Activated CD8-positive, alpha-beta T cell treated with anti-CD3 and anti-CD28 coated beads for 36 hours (primary cell): ENCODE data around the gene TMSB4X. TPM values are rescaled to one million over a fixed set of nuclear protein-coding genes. Genes with fewer than 3 reads are reported as not detected.
"Not testable (repeated sequence)": the region's sequence is repeated elsewhere in the genome, so short reads cannot be mapped to it uniquely, and the experiment has no call there.

ENCODE experiments used
- ATAC-seq: fragments of 200-7000 bp; cut with Tn5 transposase; one replicate; pipeline ENCODE4 v1.10.0; 2021; ENCODE audit warnings: mild to moderate bottlenecking, moderate library complexity
- CTCF ChIA-PET: fragments of 350-600 bp; sonication (Branson Sonifier 250); formaldehyde crosslinking; loops from one replicate; lab custom pipeline; 2021; ENCODE audit warnings: antibody characterized with exemption; lab: Charles Lee
- POLR2A ChIA-PET: fragments of 350-600 bp; sonication (Branson Sonifier 250); formaldehyde crosslinking; loops from one replicate; lab custom pipeline; 2021; ENCODE audit warnings: antibody characterized with exemption; lab: Charles Lee
- DNase-seq: peaks from one replicate; pipeline ENCODE4 v3.0.0-alpha.2; 2020
- H3K27ac Mint-ChIP-seq: one replicate; pipeline ENCODE4 v1.8.0; 2021; ENCODE audit warnings: mild to moderate bottlenecking, mixed read lengths
- H3K27me3 Mint-ChIP-seq: one replicate; pipeline ENCODE4 v1.8.0; 2021; ENCODE audit warnings: mixed read lengths
- H3K36me3 Mint-ChIP-seq: one replicate; pipeline ENCODE4 v1.8.0; 2021; ENCODE audit warnings: low read depth, mixed read lengths
- H3K4me1 Mint-ChIP-seq: one replicate; pipeline ENCODE4 v1.8.0; 2021; ENCODE audit warnings: low read depth, mixed read lengths
- H3K4me3 Mint-ChIP-seq: one replicate; pipeline ENCODE4 v1.8.0; 2021; ENCODE audit warnings: mild to moderate bottlenecking, moderate library complexity, mixed read lengths
- H3K9me3 Mint-ChIP-seq: one replicate; pipeline ENCODE4 v1.8.0; 2021; ENCODE audit warnings: mixed read lengths
- intact Hi-C: fragments of 100-400 bp; cut with micrococcal nuclease; formaldehyde crosslinking; loops from one replicate; pipeline ENCODE4 v1.10.0; 2022
- total RNA-seq, 2 experiments: library from RNA; stranded (reverse); gene quantifications; one replicate each; pipeline ENCODE4 v1.2.3, GENCODE V29; 2021
- TF ChIP-seq, protein P1 (sequence below): fragments of 200-600 bp; IDR thresholded peaks from one replicate; pipeline ENCODE4 v1.8.0; 2022; ENCODE audit warnings: antibody characterized with exemption, mild to moderate bottlenecking

The TMSB4X gene
- total RNA-seq, 2 experiments from 2014 or later, result 5,169 to 5,393 TPM

DNA sequence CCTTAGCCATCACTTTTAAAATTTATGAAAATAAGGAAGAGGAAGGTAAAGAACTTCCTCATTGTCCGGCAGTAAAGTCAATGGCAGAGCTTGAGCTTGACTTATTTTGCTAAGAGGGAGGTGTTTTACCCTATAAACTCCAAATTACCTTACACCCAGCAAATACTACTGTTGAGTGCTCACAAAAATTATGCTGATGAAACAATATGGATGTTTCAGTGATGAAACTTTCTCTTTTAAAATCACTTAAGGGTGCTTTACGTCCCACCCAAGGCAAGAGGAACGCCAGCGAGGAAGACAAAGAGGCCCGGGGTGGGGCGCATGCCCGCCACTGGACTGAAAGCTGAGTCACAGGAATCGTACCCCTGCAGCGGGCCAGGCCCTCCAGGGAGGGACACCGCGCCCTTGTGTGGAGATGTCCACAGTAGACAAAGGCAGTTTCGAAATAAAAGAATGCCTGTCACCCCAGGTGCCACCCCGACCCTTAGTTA, 560 bp upstream of the TMSB4X start:
- Mint-ChIP-seq H3K27me3 (no peaks in the 10 kb centered on the region), H3K27ac (peak overlapping the region; percentile 95), H3K36me3 (peaks cover 53% of the 10 kb centered on the region), H3K4me3 (peak overlapping the region; percentile 91), H3K4me1 (peaks cover 10% of the 10 kb centered on the region), H3K9me3 (no peaks in the 10 kb centered on the region)
- TF ChIP-seq, protein P1, sequence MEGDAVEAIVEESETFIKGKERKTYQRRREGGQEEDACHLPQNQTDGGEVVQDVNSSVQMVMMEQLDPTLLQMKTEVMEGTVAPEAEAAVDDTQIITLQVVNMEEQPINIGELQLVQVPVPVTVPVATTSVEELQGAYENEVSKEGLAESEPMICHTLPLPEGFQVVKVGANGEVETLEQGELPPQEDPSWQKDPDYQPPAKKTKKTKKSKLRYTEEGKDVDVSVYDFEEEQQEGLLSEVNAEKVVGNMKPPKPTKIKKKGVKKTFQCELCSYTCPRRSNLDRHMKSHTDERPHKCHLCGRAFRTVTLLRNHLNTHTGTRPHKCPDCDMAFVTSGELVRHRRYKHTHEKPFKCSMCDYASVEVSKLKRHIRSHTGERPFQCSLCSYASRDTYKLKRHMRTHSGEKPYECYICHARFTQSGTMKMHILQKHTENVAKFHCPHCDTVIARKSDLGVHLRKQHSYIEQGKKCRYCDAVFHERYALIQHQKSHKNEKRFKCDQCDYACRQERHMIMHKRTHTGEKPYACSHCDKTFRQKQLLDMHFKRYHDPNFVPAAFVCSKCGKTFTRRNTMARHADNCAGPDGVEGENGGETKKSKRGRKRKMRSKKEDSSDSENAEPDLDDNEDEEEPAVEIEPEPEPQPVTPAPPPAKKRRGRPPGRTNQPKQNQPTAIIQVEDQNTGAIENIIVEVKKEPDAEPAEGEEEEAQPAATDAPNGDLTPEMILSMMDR, result no peak
- POLR2A ChIA-PET, result interaction anchor here (1.2 to 13.8 kb wide), 10 partner anchors 8 to 760 kb away, joined by 3 to 621 read pairs (median 17); partner anchors contain the start of genes OFD1 and TRAPPC2
- DNase-seq, result peak; percentile 72
- CTCF ChIA-PET, result interaction anchor here (1.0 to 15.5 kb wide), 4 partner anchors 19 to 116 kb away, joined by 3 to 150 read pairs (median 4); no protein-coding TSS in a partner anchor
- intact Hi-C loops, result loop anchor here (1.0 kb wide), 1 partner anchor 21 kb away; no protein-coding TSS in a partner anchor
- peak; percentile 23 for ATAC-seq

DNA sequence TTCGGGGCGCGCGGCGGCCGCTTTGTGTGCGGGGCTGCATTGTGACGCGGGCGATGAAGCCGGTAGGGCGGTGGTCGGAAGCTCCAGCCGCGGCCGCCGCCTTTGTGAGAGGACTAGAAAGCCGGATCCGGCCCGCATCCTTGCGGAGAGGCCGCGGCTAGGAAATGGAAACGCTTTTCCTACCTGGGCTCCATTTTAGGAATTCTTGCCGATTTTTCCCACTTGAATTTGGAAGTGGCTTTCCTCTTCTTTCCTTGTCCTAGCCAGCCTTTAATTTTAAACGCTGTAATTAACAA, 708 bp downstream of the TMSB4X start:
- ChIA-PET CTCF (interaction anchor here (1.3 to 15.5 kb wide), 4 partner anchors 20 to 117 kb away, joined by 4 to 150 read pairs (median 7); no protein-coding TSS in a partner anchor), POLR2A (interaction anchor here (0.6 to 13.8 kb wide), 16 partner anchors 10 to 398 kb away, joined by 3 to 621 read pairs (median 6); no protein-coding TSS in a partner anchor)
- no peaks in the 10 kb centered on the region for H3K27me3 Mint-ChIP-seq
- H3K27ac Mint-ChIP-seq, result peak overlapping the region; percentile 95
- peaks cover 12% of the 10 kb centered on the region for H3K4me1 Mint-ChIP-seq
- peak overlapping the region; percentile 91 for H3K4me3 Mint-ChIP-seq
- DNase-seq (no peak), ATAC-seq (no peak)
- TF ChIP-seq, protein P1, result no peak
- no peaks in the 10 kb centered on the region for H3K9me3 Mint-ChIP-seq
- peaks cover 53% of the 10 kb centered on the region for H3K36me3 Mint-ChIP-seq
- intact Hi-C loops, result no loop called here

DNA sequence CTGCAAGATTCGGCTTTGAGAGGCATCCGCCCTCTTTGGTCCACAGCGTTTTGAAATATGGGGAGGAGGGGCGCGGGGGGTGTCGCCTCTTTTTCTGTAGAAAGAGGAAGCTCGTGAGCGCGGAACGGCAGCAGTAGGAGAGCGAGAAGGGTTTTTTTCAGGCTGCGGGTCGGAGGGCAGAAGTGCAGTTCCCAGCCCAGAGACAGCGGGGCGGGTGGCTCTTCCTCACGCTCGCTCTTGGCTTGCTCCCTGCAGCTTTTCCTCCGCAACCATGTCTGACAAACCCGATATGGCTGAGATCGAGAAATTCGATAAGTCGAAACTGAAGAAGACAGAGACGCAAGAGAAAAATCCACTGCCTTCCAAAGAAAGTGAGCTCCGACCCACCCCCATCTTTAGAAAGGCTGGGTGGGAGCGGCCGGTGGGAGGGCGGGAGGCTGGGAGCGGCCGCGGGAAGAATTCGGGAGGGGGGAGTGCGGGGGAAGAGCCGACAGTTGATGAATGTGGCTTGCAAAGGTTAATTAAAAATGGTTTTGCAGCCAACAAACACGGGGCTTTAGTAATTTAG, 1.2 kb downstream of the TMSB4X start:
- ChIA-PET POLR2A (interaction anchor here (1.0 to 13.8 kb wide), 14 partner anchors 9 to 397 kb away, joined by 3 to 621 read pairs (median 10); no protein-coding TSS in a partner anchor), CTCF (interaction anchor here (1.3 to 15.5 kb wide), 4 partner anchors 20 to 116 kb away, joined by 4 to 150 read pairs (median 7); no protein-coding TSS in a partner anchor)
- peak overlapping the region; percentile 91 for H3K4me3 Mint-ChIP-seq
- no peak for ATAC-seq
- no peaks in the 10 kb centered on the region for H3K27me3 Mint-ChIP-seq
- peak; percentile 46 for DNase-seq
- H3K4me1 Mint-ChIP-seq, result peaks cover 16% of the 10 kb centered on the region
- peaks cover 53% of the 10 kb centered on the region for H3K36me3 Mint-ChIP-seq
- intact Hi-C loops, result no loop called here
- no peaks in the 10 kb centered on the region for H3K9me3 Mint-ChIP-seq
- TF ChIP-seq, protein P1, result no peak
- H3K27ac Mint-ChIP-seq, result peak overlapping the region; percentile 95

DNA sequence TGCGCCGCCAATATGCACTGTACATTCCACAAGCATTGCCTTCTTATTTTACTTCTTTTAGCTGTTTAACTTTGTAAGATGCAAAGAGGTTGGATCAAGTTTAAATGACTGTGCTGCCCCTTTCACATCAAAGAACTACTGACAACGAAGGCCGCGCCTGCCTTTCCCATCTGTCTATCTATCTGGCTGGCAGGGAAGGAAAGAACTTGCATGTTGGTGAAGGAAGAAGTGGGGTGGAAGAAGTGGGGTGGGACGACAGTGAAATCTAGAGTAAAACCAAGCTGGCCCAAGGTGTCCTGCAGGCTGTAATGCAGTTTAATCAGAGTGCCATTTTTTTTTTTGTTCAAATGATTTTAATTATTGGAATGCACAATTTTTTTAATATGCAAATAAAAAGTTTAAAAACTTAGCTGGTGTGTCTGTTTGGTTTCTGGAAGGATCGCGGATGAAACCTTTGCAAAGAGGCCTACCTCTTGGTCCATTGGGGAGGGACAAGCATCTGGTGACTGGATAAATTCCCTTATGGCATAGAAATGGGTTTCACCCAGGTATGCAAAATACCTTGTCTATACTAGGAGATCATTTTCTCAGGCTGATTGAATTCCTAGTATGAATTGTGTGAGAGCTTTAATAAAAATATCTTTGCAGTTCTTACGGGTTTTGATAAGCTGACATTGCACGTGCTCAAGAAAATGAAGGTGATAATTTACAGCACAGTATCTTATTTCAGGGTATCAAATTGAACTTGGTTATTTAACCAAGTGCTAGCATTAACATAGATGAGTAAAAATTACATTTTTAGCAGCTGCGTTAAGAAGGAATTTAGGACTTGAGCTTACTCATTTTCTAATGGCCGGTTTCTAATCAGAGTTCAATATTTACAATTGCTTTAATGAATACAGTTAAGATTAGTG, 2.2 kb downstream of the TMSB4X start:
- H3K36me3 Mint-ChIP-seq, result peaks cover 53% of the 10 kb centered on the region
- peak overlapping the region; percentile 91 for H3K4me3 Mint-ChIP-seq
- intact Hi-C loops, H3K27me3 Mint-ChIP-seq, DNase-seq, H3K9me3 Mint-ChIP-seq, ATAC-seq: not testable (repeated sequence)
- H3K4me1 Mint-ChIP-seq, result peaks cover 24% of the 10 kb centered on the region
- POLR2A ChIA-PET, result interaction anchor here (0.7 to 13.8 kb wide), 18 partner anchors 8 to 148 kb away, joined by 3 to 621 read pairs (median 7); no protein-coding TSS in a partner anchor
- CTCF ChIA-PET, result interaction anchor here (1.0 to 15.5 kb wide), 6 partner anchors 27 to 115 kb away, joined by 3 to 150 read pairs (median 5); no protein-coding TSS in a partner anchor
- peak overlapping the region; percentile 98 for H3K27ac Mint-ChIP-seq

DNA sequence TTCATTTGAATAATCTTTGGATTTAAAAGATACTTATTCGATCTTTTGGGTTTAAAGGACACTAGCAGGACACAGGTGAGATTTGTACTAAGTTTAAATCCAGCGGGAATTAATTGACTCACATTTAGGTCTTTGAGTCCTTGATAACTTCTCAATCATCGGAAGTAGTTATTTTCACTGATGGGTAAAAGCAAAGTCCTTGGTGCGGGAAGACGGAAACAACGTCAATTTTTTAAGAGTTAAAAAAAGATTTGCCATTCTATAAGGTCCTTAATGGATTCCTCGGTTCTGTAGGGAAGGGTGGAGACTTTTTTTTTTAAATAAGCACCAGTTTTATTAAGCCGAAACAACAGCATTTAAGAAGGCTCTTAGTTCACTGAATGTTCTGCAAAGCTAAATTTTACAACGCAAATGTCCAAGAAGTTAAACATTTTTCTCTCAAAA, 2.9 kb downstream of the TMSB4X start:
- H3K27me3 Mint-ChIP-seq, result no peaks in the 10 kb centered on the region
- peaks cover 48% of the 10 kb centered on the region for H3K36me3 Mint-ChIP-seq
- TF ChIP-seq, protein P1, result no peak
- H3K27ac Mint-ChIP-seq, result peak overlapping the region; percentile 98
- peaks cover 30% of the 10 kb centered on the region for H3K4me1 Mint-ChIP-seq
- intact Hi-C loops, result loop anchor here (2.0 kb wide), 1 partner anchor 109 kb away; no protein-coding TSS in a partner anchor
- H3K4me3 Mint-ChIP-seq, result peak overlapping the region; percentile 91
- ChIA-PET POLR2A (interaction anchor here (0.7 to 13.8 kb wide), 15 partner anchors 8 to 147 kb away, joined by 3 to 621 read pairs (median 6); no protein-coding TSS in a partner anchor), CTCF (interaction anchor here (1.0 to 15.5 kb wide), 6 partner anchors 27 to 114 kb away, joined by 3 to 150 read pairs (median 7); no protein-coding TSS in a partner anchor)
- no peak for DNase-seq
- H3K9me3 Mint-ChIP-seq, result no peaks in the 10 kb centered on the region
- ATAC-seq, result peak; percentile 0
